GM19351 (cell line): ENCODE results near the gene AFTPH.

Experiments
- ATAC-seq: cut with Tn5 transposase; IDR thresholded peaks from one replicate; pipeline ENCODE4 v1.9.1; 2021; ENCODE audit warnings: mild to moderate bottlenecking, moderate library complexity; ENCODE audit not compliant: unreplicated experiment

AFTPH gene

DNA sequence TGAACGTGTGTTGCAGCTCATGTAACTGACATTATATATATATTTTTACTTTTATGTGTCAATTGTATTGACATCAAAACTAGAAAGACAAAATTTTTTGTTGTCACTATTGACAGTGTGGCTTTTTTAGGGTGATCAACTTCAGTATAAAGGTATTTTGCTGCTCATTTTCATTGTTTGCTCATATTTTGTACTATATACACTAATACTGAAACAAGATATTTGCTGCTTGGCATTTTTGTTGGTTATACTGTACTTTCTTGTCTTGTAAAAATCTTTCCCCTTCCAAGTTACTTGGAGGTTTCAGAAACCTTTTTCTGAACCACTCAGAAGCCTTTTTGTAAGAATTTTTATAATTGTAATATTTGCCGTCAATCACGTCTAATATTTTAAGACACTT lies 16.5 kb downstream of the AFTPH start:
- peak; percentile 45 for ATAC-seq

DNA sequence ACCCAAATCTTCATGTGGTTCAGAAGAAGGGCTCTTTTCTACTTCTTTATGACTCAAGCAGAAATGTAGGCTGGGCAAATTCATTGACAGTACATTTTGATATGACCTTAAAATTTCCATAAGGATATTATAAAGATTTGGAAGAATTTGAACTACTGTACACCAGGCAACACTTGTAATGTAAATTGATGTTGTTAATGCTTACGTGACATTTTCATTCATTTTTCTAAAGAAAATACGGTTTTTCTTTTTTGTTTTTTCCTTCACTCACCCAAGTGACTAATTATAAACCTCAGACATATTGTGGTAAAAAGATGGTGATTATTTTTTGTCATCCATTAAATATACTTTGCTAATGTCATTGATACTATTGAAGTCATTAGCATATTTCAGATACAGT lies 17.4 kb downstream of the AFTPH start:
- ATAC-seq = no peak

DNA sequence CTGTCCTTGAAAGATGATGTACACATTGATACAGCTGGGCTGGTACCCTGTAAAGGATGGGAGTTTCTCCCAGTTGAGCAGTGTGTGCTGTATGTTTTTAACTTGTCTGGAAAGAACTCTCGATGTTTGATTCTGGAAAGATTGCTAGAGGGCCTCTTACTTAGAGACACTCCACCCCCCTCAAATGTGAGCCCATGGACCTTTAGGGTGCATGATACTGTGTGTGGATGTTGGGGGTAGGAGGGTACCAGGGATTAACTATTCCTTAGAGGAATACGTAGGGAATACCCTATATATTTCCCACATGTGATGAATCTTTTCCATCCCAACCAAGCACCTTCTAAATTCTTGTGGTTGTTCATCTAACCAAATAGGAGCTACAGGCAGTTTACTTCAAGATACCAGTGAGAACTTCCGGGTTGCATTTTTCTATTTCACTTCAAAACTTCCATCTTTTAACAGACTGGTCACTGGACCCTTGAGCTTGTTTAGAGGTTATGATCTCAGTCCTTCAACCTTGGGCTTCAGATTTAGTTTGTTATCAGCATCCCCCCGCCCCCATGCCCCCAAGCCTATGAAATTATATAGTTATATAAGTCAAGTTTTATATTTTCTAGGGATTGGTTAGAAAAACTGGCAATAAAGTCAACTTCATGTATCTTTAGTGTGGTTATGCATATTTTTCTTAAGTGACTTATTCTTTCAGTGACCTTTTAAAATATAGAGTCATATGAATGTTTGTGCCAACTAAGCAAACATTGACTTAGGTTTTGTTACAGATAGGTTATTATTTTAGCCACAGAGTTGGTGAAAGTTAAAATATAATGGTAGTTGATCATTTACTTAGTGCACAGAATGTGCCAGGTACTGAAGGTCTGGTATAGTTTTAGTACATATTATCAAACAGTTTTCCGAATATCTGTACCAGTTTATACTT lies 18.2 kb downstream of the AFTPH start:
- no peak for ATAC-seq

DNA sequence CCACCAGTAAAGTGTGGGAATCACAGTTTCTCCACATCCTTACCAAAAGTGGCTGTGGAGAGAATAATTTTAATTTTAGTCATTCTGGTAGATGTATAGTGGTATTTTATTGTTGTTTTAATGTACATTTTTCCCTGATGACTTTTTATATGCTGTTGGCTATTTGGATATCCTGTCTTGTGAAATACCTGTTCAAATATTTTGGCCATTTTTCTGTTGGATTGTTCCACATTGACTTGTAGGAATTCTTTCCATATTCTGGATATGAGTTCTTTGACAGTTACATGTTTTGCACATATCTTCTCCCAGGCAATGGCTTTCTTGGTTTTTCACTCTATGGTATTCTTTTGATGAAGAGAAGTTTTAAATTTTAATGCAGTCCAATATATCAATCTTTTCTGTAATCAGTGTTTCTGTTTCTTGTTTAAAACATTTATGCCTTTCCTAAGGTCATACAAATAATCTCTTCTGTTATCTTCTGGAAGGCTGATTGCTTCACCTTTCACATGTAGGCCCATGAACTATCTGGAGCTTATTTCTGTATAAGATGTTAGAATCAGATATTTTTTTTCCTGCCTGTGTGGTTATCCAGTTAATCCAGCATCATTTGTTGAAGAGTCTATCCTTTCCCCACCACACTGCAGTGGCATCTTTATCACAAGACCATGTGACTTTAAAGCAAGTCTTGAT lies 19.0 kb downstream of the AFTPH start:
- ATAC-seq = no peak

DNA sequence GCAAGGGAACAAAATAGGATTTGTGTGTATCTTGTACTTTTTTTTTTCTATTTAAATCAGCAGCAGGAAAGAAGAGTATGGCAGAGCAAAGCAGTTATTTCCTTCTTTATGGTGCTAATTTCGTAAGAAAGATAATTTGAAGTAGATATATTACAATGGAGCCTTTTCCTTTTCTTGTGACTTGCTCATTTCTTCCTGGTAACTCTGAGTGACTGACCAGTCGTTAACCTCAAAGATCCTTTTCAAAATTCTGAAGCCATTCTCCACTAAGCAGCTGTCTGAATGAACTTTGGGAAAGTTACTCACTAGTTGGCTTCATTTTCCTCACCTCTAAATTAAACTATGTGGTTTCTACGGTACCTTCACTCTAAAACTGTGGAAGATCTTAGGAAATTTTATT lies 24.6 kb downstream of the AFTPH start:
- ATAC-seq = no peak

DNA sequence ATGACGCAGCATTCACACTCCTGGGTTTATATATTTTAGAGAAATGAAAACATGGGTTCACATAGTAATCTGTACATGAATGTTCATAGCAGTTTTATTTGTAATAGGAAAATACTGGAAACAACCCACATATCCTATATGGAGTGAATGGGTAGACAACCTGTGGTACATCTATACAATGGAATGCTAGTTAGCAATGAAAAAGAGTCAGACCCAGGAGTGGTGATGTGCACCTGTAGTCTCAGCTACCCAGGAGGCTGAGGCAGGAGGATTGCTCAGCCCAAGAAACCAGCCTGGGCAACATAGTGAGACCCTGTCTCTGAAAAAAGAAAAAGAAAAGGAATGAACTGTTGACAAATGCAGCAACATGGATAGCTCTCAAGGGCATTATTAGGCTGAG lies 25.9 kb downstream of the AFTPH start:
- no peak for ATAC-seq

DNA sequence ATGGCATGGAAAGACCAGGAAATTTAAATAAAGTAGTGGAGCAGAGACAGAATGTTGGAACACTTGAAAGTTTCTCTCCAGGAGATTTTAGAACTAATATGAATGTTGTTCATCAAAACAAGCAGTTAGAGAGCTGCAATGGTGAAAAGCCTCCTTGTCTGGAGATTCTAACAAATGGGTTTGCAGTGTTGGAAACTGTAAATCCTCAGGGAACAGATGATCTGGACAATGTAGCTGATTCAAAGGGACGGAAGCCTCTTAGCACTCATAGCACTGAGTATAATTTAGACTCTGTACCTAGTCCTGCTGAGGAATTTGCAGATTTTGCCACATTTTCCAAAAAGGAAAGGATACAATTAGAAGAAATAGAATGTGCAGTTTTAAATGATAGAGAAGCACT lies 27.7 kb downstream of the AFTPH start:
- ATAC-seq = no peak

DNA sequence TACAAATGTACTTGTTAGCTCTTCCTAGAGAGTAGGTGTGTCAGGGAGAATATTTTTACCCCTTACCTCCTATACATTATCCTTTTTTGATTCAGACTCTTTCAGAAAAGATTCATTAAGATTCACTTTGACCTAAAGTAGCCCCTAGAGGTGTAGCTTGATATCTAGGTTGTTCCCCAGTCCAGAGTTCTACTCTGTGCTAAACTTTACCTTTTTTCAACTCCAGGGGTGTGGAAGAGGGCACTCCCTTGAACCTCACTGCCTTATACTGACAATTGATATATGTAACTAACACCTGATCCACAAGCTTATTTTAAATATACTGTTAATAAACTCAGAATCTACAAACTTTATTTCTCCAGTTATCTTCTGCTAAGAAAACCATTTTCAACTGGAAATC lies 30.0 kb downstream of the AFTPH start:
- no peak for ATAC-seq

DNA sequence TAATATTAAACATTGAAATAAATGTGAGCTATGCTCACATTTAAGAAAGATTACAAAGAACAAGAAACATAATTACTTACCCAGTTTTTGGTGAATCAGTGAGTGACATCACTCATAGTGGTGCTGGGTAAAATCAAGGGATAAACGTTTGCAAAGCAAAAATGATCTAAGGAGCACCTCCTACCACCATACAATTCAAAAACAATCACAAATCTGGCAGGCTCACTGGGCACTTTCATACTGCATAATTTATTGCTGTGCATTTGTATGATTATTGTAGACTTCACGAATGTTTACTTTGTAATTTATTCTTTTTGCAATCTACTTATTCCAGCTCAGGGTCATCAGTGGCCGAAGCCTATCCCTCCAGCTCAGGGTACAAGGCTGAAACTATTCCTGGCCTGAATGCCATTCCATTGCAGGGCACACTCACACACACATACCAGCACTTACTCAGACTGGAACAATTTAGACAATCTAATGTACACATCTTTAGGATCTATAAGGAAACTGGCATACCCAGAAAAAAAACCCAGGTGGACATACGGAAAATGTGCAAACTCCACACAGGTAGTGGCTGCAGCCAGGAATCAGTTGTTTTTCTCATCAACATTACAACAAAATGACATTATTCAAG lies 34.4 kb downstream of the AFTPH start:
- no peak for ATAC-seq

DNA sequence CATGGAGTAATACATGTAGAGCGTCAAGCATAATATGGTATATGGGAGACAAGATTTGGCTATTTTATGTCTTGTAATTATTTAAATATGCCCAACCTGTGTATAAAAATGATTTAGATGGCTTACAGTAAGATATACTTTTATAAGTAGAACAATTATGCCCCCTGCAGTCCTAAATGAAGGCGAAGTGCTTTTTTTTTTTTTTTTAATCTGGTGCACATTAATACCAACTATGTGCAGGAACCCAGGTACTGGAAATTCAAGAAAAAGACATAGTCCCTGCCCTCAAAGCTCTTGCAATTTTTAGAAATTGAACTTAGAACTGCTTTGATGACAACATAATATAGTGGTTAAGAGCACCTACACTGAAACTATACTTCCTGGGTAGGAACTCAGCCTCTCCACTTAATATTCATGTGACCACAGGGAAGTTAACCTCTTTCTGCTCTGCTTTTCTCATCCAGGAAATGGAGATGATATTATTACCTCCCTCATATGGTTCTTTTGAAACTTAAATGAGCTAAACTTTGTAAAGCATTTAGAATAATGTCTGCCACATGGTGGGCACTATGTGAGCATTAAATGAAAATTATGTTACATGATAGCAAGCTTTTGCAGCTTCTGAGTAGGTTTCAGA lies 38.1 kb downstream of the AFTPH start:
- ATAC-seq = no peak

DNA sequence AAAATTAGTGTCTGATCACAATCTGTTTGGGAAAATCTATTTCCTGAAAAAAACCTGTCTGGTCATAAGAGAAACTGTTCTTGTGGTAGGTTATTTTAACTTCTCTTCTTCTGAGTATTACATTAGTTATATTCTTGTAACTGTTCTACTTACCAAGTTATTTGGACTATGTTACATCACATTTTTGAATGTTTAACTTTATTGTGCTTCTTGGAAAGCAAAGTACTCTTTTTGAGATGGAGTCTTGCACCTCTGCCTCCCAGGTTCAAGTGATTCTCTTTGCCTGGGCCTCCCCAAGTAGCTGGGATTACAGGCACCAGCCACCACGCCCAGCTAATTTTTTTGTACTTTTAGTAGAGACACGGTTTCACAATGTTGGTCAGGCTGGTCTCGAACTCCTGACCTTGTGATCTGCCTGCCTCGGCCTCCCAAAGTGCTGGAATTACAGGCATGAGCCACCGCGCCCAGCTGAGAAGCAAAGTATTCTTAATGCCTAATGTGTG lies 39.4 kb downstream of the AFTPH start:
- ATAC-seq = no peak

DNA sequence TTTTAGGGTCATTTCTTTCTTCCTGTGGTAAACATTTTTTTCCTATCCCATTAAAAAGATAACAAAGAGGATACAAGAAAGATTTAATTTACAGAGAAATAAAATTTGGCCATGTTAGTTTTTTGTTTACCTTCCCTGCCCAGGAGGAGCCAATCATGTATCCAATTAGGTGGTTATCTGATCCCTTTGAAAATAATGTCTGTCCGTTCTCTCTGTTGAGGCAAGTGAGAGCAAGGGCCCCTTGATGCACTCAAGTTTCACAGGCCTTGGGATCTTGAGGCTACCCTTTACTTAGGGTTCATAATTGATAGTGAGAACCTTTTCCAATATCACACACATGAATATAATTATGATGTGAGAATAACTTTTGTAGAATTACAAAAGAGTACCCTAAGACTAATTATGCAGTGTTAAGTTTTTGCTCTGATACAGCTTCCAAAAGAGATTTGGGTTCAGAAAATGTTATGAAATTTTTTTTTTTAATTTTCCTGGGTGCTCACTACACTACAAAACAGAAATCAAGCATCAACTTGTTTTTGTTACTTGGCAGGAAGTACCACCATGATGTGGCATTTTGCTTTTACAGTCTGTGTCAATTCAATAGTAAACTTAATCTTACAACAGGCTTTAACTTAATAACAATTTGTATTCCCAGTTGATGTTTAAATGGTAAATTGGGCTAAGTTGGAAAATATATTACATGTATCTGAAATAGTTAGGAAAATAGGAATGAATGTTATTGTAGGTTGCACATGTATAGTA lies 42.0 kb downstream of the AFTPH start:
- ATAC-seq = no peak

DNA sequence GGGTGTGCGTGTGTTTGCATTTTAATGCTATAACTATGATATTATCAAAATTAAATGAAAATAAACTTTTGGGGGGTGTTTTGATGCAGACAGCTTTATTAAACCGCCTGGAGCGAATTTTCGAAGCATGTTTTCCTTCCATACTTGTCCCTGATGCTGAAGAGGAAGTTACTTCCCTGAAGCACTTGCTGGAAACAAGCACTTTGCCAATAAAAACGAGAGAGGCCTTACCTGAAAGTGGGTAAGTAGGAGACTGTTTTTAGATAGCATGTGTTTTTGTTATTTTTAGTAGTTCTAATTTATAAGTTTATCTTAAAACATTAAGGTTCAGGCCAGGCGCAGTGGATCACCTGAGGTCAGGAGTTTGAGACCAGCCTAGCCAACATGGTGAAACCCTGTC lies 43.3 kb downstream of the AFTPH start:
- ATAC-seq = no peak

DNA sequence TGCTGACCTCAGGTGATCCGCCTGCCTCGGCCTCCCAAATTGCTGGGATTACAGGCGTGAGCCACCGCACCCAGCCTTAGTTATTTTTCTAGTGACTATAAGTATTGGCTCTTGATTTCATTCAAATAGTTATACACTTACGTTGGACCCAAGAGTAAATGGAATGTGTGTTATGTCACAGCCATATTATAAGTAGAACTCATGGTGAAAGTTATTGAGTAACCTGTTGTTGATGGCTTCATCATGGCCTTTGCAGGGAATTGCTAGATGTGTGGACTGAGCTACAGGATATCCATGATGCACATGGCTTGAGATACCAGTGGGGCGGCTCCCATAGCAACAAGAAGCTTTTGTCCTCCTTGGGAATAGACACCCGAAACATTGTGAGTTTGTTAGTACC lies 44.7 kb downstream of the AFTPH start:
- ATAC-seq = no peak

DNA sequence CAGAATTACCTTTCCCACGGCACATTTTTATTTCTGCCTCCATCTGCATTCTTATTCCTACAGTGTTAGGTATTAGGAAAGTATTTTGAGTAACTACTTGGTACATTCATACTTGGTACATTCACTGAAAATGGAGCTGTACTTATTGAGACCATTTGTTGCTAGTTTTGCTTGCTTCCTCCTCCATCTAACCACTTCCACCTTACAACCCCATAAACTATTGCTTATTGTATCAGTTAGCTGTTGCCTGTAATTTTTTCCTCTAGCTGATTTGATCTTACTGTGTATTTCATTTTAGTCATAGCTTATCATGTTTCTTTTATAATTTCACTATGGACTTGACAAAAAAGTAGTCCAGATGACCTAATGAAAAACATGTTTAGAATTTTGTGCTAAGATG lies 50.7 kb downstream of the AFTPH start:
- no peak for ATAC-seq

DNA sequence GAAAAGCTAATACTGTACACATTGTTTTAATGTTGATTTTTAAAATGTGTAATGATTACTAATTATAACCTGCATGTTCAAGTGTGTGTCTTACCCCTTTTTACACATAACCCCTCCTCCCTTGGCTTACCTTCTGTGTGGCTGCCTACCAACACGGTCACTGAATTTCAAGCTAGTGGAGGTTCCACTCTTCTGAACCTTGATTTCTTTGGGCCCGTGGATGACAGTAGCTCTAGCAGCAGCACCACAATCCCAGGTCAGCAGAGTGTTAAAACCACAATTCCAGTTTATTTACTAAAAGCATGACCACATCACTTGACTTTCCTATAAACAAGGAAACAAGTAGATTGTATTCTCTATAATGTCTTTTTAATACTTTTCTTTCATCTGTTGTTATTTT lies 56.9 kb downstream of the AFTPH start:
- no peak for ATAC-seq

DNA sequence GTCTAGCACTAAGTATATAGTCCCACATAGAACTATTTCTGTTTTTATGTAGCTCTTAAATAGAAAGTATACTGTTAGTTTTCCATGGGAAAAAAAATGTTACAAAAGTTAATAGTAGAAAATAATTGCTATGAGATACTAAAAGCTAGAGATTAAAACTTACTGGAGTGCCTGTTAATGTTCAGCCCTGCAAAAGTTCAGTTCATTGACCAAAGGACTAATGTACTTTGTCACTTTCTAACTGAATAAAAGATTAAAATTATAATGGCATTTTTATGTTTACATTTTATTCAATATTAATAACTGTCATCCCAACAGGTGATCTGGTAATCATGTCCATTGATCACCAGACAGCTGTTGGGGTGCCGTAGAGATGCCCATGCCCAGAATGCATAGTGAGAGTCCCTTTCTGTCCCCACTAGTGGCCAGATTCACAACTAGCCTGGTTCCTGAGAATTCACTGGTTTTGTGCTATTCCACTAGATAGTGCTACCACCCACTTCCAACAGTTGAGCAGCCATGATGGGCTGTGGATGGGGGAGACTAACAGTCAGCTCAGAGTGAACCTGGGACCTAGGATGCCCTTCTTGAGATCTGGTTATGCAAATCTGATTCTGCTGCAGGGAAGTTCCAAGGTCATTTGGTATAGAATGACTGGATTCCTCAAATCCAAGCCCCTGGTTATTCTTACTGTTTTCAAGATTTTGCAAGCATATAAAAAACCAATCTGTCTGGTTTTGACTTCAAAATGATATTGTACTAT lies 57.8 kb downstream of the AFTPH start:
- peak; percentile 67 for ATAC-seq

DNA sequence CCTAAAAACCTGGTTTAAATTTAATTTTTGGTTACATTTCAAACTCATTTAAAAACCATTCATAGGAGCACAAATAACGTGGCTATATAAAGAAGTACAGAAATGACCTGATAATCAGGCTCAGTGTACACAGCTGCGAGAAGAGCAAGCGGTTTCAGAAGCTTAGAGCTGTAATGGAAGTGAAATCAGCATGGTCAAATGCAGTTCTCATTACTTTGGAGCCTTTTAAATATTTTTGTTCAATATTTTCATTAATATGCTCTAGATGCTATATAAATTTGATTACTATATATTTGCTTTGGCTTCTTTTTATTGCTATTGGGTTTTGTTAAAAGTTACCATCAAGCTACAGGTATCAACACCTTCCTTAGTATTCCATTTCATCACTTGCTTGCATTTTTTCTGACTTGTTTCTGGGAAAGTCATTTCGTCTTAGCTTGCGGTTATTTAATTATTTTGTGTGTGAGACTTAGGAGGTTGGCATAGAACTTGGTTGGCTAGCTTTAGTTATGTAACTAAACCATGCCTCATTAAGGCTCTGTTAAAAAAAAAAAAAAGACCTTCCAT lies 58.7 kb downstream of the AFTPH start:
- ATAC-seq = peak; percentile 90

DNA sequence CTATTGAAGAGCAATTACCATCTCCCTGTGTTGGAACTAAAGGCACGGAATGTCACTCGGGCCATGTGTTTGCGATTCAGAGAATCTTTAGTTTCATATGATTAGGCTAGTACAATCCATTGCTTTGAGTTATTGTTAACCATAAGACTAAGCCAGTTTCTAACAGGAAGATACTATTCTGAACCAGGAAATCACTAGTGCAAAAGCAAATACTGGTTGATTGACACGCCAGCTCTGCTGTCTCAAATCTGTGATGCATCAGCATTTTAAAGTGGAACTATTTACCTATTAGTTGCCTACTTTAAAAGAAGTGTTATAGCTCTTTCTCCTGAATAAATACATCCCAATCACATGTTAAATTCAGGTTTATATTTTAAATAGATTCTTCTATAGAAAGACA lies 61.9 kb downstream of the AFTPH start:
- no peak for ATAC-seq
